NCI-H2227 (cell line): ENCODE data around the gene TCEAL4.

ENCODE experiments used
- DNase-seq: peaks from one replicate; lab custom pipeline; 2025; ENCODE audit not compliant: unreplicated experiment; lab: John Stamatoyannopoulos, UW

Gene TCEAL4

DNA sequence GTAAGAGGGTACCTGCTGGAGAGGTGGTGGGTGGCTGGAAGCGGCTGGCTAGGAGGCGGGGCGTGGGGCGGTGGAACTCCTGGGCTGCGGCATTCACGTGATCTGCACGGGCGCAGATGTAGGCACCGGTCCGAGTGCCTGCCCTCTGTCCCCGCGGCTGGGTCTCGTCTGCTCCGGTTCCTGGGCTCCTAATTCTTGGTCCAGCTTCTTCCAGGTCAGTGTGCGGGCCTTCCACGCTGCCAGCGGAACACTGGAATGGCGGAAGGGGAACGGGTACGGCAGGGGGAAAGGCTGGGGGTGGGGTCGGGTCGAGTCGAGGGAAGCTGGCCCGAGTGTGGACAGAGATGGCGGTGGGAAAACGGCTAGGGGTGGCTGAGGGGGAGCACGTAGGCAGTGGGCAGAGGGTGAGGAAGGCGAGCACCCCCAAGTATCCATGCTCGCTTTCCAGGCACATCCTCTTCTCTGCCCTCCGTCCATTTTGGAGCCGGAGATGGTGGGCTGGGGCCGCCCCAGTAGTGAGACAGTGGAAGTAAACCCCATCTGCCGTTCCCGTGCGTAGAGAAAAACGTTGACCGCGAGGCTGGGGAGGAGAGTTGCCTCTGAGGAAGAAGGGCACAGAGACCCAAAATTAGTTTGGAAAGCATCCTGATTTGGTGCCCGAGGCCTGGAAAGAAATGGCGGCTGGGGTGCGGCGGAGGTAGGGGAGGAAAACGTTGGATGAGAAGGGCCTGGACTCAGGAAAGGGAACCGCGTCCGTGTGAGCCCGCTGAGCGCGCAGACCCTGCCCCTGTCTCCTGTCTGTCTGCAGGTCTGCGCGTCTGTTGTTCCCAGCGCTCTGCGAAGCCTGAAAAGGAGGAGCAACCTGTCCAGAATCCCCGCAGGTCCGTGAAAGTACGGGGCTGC, at the start of gene TCEAL4:
Gene TCEAL4 (plus strand): TSS at position 105 of the 903 bp plus-strand sequence. CDS start 1,161 bp downstream, outside the sequence.
- DNase-seq, result peak; percentile 73

DNA sequence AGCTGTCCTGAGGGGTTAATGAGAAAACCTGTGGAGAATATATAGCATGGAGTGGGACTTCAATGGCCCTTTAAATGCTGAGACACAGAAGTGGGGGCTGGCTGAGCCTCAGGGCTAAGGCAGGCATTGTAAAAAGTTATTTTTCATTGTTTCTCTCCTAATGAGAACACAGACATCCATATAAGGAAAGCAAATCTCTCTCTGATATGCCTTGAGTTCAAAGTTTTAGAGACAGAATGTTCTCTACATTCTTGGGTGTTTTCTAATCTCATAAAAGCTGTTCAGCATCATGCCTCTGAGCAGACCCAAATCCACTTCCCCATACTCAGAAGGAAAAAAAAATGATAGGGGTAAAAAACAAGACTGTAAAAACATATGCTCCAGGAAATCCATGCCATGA, 49.2 kb upstream of the TCEAL4 start:
- DNase-seq, result no peak

DNA sequence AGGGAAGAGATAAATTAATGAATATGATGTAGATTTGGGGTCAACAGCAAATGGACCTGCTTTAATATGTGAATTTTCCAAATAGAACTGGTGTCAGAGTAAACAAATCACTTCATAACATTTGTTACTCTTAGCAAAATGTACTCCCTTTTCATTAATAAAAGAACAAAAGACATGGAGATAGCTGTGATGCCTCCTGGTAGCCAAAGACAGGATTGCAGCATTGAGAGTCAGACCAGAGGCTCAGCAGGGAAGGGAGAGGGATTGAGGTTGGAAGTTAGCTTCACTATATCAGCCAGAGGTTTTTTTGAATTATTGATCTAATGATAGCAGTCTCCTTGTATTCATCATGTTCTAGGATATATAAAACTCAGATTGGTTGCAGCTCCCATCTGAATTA, 48.6 kb upstream of the TCEAL4 start:
- DNase-seq, result no peak

DNA sequence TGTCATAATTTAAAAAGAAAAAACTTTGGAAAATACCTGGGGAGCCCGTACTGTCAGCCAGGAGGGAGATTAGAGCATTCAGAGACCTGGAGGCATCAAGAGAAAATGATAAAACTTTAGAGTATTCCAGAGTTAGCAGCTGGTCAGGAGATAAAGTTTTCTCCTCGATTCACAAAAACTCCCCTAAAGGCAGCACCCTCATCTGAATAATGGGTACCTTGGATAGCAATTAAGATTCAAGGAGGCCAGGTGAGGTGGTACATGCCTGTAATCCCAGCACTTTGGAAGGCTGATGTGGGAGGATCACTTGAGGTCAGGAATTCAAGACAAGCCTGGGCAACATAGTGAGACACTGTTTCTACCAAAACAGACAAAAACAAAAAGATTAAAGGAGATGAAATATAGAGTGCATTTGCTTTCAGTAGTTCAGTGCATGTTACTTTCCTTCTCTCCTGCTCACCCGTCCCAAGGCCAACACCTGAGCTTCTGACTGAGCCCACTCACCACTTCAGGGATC, 47.4 kb upstream of the TCEAL4 start:
- no peak for DNase-seq

GRCh38 chrX:103538728-103539127, 46.6 kb upstream of the TCEAL4 start:
- DNase-seq, result no peak

DNA sequence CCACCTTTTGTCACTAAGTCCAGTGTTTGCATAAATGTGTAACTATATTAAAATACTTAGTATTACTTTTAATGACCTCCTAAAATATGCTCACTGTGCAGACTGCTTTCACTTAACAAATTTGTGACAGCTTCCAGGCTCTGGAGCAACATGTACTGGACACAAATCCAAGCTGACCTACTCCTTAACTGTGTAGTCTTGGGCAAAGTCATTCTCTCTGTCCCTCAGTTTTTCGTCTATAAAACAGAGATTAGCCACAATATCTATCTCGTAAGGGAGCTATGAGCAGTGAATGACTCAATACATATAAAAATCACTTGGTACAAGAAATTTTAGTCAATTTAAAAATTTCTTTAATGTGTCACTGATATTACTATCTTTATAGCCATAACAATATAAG, 45.6 kb upstream of the TCEAL4 start:
- DNase-seq, result no peak

- no peak for DNase-seq
These were observed 45.2 kb upstream of the TCEAL4 start for GRCh38 chrX:103540145-103540544.

DNA sequence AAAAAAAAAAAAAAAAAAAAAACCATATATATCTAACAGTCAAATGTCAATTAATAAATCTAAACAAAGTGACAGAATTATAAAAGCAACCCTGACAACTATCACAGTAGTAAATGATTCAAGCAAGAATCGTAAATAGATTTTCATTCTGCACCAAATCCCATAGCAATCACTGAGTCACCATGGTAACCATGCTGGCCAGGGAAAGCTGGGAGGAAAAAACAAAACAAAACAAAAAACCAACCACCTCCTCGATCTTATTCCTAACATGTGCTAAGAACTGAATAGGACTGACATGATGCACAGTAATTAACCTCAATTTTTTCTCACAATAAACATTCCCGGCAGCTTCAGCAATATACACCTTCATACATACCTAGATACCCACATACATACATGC, 35.4 kb upstream of the TCEAL4 start:
- peak; percentile 6 for DNase-seq

- DNase-seq, result no peak
These were observed 34.8 kb upstream of the TCEAL4 start for GRCh38 chrX:103550415-103551051.

- no peak for DNase-seq
These were observed 33.1 kb upstream of the TCEAL4 start for GRCh38 chrX:103552236-103552635.

- peak; percentile 92 for DNase-seq
These were observed 30.5 kb upstream of the TCEAL4 start for GRCh38 chrX:103554687-103555424.

DNA sequence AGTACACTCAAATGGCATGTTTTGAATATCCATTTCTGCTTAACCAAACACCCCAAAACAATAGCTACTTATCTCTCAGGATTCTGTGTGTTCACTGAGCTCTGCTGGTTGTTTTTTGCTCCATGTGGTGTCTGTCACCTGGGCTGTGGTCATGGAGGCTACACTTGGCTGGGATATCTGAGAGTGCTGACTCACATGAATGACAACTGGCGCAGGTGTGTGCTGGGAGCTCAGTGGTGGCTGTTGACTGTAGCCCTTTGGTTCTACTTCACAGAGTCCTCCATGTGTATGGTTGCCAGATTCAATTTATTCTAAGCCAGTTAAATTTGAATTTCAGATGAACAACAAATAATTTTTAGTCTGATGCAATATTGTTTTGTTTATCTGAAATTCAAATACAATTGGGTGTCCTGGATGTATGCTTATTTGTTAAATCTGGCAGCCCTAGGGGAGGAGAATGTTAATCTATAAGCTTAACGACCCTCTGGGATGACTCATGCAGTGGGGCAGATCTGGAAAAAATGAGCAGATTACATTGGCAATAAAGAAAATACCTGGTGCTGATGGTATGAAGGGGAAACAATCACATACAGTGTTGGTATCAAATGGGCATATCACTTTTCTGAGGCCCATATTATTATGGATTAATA, 28.2 kb upstream of the TCEAL4 start:
- DNase-seq, result no peak

GRCh38 chrX:103560256-103560655, 25.1 kb upstream of the TCEAL4 start:
- no peak for DNase-seq

DNA sequence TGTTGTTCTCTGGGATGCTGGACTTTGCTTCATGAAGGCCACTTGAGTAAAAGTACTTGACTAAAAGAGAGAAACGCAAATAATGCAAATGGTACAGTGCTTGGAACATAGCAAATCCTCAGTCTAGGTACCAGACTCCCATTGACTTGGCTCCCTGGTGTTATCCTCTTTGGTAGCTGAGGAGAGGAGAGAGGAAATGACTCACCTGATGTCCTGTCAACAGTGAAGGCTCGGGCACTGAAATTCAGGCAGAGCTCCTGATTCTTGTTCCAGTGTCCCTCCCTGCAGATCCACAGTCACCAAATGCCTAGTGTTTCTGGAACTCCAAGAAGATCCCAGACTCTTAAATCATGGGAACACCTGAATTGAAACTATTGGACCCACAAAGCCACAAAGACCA, 22.5 kb upstream of the TCEAL4 start:
- no peak for DNase-seq

- DNase-seq, result no peak
These were observed 20.1 kb upstream of the TCEAL4 start for GRCh38 chrX:103565197-103565596.

DNA sequence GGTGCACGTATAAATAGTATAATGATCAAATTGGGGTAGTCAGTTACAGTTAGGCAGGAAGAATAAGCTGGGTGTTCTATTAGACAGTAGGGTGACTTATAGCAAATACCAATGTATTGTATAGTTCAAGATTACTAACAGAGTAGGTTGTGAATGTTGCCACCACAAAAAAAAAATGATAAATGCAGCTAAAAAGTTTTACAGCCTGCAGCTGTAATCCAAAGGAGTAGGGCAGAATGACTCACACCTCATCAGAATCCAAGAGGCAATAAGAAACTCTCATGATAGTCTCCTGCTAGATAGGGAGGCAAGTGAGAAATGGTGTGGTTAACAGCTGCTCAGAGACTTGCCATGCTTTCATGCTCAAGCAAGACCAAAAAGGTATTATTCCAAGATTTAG, 19.6 kb upstream of the TCEAL4 start:
- DNase-seq, result no peak

DNA sequence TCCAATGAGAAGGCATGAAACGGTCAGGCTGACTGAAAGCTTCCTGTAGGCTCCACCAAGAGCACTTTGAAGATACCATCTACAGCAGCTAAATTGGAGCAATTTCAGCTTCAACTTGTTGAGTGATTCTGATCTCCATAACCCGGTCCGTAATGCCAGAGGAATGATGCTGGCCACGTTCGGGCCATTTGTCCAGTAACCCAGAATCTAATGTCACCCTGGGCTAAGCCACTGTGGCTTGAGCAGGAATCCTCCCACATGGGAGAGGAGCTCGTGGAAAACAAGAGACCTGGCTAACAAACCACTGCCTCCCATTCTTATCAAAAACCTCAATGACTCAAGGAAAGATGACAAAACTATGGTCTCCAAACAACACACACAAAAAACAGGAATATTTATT, 14.2 kb upstream of the TCEAL4 start:
- DNase-seq, result no peak

GRCh38 chrX:103571726-103572125, 13.6 kb upstream of the TCEAL4 start:
- no peak for DNase-seq

- DNase-seq, result peak; percentile 4
These were observed 12.1 kb upstream of the TCEAL4 start for GRCh38 chrX:103573202-103573601.

DNA sequence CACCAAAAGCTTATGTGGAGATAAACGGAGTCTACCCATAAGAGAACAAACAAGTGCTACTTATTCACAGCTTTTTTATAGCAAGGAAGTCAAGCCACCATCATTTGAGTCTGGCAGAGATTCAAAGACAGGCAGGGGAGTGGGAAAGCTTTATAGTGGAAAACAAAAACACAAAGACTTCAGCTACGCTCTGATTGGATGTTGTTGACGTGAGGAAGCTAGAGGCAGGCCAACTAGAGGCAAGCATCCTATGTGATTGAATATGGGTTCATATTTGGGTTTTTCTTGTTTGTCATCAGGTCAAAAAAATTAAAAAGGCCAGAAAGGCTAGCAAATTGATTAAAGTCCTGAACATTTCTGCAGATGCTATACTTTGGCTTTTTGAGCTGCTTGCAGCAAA, 719 bp upstream of the TCEAL4 start:
- DNase-seq, result peak; percentile 66

- peak; percentile 8 for DNase-seq
These were observed 965 bp downstream of the TCEAL4 start for GRCh38 chrX:103586314-103586646.
